SK-MEL-5 (cell line): ENCODE measurements around the gene ATP6V0C. TPM values are rescaled to one million over a fixed set of nuclear protein-coding genes. Genes with fewer than 3 reads are reported as not detected.

Experiments used
- DNase-seq: peaks from one replicate; pipeline ENCODE4 v3.0.0-alpha.2; 2016; ENCODE audit warnings: low read depth, low spot score
- in situ Hi-C: cut with HindIII; loops from 2 replicates; pipeline ENCODE4 v1.10.0; 2016; ENCODE audit warnings: low sequenced_read_pairs, high pct_unique_total_duplicates, low pct_unique_long_range_greater_than_20kb
- total RNA-seq: library from RNA; depleted of rRNA; stranded (reverse); fragments of >200 nt; shearing (Covaris generic); gene quantifications from 2 replicates; pipeline ENCODE4 v1.2.3, GENCODE V29; 2014

The ATP6V0C gene
- total RNA-seq, 1 experiment from 2014 or later: 77.8 TPM

DNA sequence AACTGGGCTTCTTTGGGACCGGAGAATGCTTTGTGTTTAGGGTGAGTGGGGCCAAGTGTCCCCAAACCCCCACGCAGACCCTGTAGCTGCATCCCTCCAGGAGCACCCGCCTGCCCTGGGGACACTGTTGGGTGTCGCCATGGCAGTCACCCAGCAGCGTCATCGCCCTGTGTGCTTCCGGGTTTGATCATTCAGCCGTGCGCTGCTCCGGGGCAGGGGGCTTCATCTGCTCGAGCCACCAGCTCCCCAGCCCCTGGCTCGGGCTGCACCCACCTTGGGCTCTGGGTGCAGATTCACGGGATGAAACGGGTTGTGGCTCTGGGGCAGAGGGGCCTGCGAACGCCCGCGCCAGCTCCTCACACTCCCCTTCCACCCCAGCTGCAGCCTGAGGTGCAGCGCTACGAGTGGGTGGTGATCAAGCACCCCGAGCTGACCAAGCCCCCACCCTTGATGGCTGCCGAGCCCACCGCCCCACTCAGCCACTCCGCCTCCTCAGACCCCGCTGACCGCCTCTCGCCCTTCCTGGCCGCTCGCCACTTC is 13.8 kb upstream of the ATP6V0C start:
- DNase-seq: no peak
- in situ Hi-C loops: no loop called here

DNA sequence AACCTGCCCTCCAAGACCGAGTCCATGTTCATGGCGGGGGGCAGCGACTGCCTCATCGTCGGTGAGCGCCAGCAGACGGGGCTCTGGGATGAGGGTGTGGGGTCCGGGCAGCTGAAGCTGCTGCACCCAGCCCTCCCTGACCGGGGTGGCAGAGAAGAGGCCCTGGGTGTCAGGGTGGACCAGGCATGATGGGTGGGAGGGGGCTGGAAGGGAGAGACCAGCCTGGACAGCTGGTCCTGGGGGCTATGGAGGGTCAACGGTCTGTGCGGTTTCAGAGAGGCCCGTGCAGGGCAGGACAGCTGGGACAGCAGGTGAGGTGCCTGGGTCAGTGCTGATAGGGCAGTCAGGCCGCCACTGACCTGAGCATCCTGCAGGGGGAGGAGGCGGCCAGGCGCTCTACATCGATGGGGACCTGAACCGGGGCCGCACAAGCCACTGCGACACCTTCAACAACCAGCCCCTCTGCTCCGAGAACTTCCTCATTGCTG is 13.3 kb upstream of the ATP6V0C start:
- no peak for DNase-seq
- in situ Hi-C loops: no loop called here

DNA sequence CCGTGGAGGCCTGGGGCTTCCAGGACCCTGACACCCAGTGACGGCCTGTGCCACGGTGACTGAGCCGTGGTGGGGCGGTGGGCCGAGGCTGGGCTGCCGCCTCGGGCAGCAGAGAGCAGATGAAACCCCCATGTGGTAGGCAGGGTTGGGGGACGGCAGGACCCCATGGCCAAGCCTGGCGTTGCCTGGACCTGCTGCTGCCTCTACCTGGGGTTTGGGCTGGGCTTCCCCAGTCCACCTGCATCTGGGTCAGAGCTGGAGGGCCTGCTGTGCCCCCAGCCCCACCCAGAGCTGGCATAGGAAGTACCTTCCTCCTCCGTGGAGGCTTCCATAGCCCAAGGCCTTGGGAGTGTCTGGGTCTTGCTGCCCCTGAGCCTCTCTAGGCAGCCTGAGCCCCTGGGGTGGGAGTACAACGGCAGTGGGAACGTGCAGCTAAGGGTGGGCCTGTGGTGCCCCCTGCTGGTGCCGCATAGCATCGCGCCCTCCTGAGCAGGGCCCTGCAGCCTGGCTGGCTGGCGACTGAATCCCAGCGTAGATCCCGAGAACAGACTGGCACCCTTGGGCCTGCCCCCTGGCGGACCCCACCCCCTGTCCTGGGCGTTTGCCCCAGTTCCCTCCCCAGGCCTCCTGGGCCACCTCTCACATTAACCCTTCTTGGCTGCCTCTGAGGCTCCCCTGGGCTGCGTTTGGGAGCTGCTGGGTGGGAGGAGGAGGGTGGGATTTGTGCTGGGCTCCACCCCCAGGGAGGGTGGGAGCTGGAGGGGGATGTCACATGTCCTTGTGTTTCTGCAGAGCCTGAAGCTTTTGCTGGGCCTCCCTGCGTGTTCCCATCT is 12.6 kb upstream of the ATP6V0C start:
- in situ Hi-C loops: no loop called here
- peak; percentile 78 for DNase-seq

DNA sequence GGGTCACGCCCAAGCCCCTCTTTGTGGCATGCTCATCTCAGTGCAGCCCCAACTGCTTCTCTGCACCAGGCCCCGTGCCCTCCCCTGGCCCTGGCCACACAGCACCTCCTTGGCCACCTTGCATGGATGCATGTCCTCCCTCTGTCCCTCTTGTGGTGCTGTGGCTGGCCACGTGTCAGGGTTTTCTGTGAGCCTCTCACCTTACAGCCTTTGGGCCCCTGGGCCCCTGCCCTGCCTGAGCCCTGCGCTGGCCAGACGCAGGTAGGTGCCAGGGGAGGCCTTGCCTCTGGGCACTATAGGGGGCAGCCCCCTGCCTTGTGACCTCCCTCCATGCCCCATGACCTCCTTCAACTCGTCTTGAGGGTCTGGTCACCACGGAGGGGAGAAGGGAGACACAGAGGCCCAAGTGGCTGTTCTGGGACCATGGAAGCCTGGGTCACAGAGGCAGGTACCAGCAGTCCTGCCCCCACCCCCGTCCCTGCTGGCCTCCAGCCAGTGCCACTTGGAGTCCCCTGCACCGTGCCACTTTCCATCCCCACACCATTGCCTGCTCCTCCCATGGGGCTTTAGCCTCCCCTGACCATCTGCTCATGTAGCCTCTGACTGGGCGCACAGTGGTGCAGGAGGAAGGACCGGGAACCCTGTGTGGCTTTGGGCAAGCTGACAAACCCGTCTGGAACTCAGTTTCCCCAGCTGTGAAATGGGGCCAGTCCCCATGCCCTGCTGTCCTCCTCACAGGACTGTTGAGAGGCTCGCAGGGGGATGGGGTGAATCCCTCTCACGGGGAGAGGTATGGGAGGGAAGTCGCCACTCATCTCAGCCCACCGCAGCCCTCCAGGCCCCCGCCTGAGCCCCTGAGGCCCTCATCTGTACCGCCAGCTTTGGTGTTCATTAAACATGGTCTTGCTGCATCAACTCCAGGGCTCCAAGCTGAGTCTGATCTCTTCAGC is 11.5 kb upstream of the ATP6V0C start:
- in situ Hi-C loops: no loop called here
- DNase-seq: no peak

DNA sequence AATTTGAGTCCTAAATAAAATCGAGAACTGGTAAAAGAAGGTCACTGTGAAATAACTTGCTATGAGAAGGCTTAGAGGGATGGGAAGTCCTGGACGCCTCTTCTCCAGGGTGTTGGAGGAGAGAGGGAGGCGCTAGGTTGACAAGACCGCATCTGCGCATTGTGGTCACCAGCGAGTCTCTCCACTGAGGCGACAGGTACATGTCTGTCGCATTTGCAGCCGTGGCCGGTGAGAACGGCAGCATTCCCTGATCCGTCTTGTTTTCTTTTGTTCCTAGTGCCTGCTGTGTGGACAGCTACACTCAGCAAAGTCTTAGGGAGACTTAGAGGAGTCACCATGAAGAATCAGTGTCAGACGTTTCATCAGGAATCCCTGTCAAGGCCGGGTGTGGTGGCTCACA is 8.1 kb upstream of the ATP6V0C start:
- in situ Hi-C loops: no loop called here

DNA sequence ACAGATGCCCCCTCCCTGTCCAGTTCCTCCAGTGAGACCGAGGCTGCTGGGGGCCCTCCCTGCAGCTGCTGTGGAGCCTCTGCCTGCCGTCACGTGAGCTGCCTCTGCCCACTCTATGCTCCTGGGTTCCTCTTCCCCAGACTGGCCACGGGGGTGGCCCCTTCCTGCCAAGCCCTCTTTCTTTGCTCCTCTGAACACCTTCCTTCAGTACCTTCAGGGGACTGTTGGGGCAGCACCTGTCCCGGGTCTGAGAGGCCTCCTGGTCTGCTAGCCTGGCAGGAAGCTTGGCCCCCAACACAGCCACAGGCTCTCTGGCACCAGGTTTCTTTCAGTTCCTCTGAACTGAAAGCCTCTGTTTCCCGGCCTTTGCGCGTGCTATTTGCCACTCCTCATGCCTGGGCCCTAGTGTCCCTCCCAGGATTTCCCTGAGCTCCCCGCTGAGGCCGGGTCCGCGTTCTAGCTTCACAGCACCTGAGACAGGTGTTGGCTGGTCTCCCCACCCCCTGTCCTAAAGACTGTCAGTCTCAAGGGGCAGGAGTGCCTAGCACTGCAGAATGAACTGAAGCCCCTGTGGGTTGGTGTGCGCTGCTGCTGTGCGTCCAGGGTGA is 6.6 kb upstream of the ATP6V0C start:
- in situ Hi-C loops: no loop called here
- DNase-seq: no peak

More for the DNA sequence above, 8.1 kb upstream of the ATP6V0C start:
- DNase-seq: no peak

DNA sequence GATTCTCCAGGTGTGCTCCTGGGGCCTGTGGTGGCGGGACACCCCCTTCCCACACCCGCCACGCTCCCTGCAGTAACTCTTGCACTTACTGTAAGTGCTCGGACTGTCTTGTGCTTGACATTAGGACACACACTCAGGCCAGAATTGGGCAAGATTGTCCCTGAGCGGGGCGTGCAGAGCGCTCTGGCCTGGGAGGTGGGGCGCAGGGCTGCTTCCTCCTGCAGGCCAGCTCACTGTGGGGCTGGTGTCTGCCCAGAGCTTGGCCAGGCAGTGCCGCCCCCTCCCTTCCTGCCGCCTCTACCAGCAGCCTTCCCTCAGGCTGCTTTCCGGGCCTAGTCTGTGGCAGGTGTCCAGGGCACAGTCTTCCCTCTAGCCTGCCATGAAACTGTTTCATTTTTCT is 6.1 kb upstream of the ATP6V0C start:
- DNase-seq: no peak
- in situ Hi-C loops: no loop called here

DNA sequence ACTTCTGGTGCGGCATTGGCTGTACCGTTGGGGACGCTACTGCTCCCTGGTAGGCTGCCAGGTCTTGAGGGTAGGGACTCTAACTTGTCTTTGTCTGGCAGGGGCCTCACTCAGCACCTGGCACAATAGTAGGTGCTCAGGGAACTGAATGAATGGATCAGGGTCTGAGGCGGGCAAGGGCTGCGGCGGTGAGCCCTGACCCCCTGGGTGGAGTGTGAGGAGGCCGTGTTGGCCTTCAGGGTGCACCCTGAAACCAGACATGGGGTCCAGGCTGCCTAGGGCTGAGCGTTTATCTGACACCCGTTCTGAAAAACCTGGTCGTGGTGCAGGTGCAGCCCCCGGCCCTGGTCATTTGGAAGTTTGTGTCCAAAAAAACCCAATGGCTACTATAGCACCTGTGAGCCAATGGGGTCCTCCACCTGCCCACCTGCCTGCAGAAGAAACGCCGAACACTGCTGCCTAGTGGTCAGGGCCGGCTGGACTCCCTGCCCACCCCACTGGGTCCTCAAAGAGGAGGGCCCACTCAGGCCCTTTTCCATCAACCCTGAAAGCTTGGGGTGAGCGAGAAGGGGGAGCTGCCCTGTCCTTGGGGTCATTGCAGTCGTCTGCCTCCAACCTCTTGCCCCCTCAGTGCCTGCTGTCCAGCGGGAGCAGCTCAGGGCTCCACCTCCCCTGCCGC is 4.9 kb upstream of the ATP6V0C start:
- no peak for DNase-seq
- in situ Hi-C loops: no loop called here

DNA sequence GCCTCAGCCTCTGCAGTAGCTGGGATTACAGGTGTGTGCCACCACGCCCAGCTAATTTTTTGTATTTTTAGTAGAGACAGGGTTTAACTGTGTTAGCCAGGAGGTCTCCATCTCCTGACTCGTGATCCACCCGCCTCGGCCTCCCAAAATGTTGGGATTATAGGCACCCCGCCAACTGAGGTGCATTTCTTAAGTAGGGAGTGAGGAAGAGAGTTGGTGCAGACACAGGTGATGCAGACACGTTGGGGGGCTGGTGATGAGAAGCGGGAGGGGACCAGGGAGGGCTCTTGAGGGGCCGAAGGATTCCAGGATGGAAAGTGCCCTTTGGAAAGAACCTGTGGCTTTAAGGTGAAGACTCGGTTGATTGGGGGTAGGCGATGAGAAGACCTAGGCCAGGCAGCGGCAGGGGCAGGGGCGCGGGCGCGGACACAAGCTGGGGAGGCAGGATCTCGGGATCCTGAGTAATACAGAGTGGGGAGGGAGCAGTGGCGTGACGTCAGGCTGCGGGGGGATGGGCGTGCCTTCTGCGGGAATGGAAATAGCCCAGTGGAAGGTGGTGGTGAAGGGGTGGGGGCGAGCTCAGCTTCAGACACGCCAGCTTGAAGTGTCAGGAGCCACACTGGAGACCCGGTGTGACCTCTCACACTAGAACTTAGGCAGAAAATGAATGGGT is 2.5 kb upstream of the ATP6V0C start:
- no peak for DNase-seq
- in situ Hi-C loops: no loop called here

DNA sequence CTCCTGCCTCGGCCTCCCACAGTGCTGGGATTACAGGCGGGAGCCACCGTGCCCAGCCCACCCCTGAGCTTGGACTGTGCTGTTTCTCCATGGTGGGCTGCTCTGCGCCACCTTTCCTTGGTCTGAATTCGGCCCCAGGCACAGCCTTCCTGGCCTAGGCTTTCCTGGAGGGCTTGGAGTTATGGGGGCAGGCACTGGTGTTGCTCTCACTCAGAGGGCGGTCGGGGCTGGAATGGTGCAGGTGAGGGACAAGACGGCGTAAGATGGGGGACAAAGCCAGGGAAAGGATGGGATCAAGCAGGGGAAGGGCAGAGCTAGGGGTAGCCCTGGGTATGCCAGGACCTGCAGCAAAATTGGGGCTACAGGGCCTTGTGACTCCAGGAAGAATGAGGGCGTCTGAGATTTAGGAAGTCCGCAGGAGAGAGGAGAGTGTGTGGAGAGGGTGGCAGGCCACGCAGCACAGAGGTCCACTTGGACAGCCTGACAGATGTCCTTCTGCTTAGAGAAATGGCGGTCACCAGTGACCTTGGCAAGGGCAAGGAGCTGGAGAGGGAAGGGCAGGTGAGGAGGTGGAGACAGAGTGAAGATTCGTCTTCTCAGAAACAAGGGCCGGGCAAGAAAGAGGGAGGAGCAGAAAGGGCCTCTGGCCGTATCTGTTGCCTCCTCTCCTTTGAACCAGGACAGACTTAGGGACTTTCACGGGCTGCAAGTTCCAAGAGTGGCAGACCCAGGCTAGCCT is 1.6 kb upstream of the ATP6V0C start:
- DNase-seq: no peak
- in situ Hi-C loops: no loop called here

DNA sequence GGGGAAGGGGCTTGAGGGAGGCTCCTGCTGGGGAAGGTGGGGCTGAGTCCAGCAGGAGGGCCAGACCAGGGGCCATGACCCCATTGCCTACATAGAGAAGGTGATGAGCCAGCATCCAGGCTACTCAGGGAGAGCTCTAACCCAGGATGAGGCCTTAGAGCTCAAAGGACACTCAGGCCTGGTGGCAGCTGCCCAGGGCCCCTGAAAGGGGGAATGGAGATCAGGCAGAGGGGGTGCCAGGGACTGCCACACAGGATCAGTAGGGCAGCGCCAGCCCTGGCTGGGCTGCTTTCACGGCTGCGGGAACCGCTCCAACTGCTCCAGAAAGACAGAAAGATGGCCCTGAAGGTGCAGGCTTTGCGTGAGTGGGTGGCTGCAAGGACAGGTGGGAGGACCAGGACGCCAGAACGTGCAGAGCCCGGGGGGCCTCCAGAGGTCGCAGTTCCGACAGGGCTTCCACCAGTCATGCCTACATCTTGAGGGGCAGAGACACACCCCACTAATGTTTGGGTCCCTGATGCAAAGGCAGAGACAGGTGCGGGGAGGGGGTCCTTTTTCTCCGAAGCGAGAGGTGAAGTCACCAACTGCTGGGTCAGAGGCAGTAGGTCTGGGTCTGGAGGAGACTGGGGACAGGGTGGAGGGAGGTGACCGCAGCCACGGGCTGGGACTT is 882 bp upstream of the ATP6V0C start:
- DNase-seq: no peak
- in situ Hi-C loops: no loop called here

DNA sequence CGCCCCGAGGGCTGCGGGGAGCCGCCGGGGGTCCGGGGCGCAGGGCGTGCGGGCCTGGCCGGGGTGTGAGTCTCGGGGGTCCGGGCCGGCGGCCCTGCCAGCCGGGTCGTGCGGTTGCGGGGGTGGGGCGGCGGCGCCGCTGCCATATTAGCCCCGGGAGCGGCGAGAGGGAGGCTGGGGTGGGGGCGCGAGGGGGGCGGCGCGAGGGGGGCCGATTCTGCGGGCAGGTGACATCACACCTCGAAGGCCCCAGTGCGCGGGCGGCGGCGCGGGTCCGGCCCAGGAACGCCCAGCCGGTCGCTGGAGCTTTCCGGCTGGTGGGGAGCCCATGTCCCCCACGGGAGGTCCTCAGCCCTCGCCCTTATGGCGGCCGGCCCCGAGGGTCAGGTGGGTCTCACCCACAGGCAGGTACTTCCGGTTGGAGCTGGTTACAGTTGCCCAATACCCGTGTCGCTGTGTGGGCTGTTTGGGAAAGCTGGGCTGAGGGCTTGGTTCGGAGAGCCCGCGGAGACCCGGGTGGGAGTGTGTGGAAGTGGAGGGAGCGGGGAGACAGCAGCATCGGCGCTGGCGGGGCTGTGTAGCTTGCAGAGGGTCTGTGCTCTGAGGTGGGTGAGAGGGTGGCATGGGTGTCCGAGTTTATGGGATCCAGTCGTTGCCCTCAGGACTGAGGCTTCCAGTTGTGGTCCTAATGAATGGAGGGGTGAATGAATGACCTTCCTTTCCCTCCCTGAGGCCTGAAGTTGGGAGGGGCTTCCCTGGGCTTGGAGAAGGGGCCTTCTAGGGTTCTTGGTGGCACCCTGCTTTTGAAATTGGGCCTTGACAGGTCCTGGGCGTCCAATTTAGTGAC is 804 bp downstream of the ATP6V0C start:
- in situ Hi-C loops: no loop called here
- no peak for DNase-seq

DNA sequence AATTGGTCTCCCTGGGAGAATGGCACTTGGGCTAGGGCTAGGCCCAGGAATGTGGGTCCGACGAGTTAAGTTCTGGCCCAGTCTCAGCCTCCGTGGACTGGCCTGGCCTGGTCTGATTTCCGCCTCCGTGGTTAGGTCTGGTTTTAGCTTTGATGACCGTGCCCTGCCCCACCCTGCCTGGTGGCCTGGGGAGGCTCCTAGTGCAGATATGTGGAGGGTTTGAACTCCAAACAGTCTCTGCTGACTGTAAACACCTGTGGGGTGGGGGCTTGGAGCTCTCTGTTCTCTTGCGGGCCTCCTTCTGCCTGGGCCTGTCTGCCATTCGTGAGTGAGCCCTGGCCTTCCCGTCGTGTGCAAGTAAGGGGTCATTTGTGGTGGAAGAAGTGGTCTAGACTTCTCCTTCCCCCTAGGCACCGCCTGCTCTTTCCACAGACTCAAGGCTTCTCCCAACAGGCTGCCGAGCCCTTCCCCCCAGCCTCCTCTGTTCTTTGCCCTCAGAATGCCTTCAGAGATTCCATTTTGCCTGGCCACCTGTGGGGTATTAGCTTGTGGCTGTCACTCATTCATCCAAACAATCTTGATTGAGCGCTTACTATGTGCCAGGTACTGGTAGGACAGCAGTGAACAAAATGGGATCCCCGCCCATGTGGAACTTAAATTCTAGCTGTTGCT is 1.6 kb downstream of the ATP6V0C start:
- in situ Hi-C loops: no loop called here
- DNase-seq: no peak

DNA sequence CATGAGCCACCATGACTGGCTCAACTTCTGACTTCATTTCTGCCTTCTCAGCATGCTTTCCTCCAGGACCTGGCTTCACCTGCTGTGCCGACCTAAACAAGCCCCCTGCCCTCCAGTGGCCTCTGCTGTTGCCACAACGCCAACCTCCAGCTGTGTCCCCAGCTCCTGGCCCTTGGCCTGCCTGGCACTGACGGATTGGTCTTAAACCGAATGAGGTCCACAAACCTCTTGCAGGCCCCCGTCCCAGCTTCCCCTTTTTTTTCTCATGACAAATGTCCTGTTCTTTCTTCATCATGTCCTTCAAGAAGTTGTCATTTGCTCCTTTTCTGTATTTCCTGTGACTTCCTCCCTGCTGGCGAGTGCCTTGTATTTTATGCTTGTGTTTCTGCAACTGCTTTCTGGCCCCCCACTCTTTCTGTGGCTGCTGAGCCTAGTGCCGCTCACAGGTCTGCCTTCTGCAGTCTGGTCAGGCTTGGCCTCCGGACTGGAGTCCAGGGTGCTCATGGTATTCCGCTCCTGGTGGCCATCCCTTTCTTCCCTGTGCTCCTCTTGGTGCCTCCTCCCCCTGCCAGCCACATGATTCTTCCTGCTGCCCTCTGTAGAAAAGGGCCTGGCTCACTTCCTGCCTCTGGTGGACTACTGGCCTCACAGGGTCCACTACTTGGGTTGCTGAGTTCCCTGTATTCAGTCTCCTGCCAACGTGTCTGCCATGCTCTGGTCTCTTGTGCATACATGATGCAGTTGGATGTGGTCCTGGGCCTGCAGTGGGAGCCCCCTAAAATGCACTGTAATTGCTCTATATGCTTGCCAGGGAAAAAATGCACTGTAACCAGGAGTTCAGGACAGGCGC is 2.9 kb downstream of the ATP6V0C start:
- peak; percentile 69 for DNase-seq
- in situ Hi-C loops: no loop called here
